Stimulated activated CD4-positive, alpha-beta T cell treated with anti-CD3 and anti-CD28 coated beads, Interleukin-12 subunit alpha, Interleukin-12 subunit beta, amount 100 ng/mL, for 4 hours (primary cell): ENCODE data around the gene SIM1.
"Not testable (repeated sequence)": the region's sequence is repeated elsewhere in the genome, so short reads cannot be mapped to it uniquely, and the experiment has no call there.

Source experiments
- DNase-seq: peaks from one replicate; pipeline ENCODE4 v3.0.0-alpha.2; 2020

The SIM1 gene

DNA sequence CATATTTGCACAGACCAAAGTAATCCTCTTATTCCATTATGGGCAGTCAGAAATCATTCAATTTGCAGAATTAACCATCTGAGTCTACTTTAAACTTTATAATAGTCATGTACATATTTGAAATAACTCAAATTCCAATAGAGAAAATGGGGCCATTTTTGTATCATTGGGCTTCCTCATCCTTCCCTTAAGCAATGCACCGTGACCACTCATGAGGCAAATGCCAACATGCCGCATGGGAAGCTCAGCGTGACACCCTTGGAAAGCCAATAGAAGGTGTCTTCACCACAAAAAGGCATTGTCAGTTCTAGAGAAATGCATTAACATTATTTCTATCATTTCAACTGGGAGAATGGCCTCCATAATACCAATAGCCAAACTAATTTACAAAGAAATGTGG is 38.5 kb downstream of the SIM1 start:
- no peak for DNase-seq

DNA sequence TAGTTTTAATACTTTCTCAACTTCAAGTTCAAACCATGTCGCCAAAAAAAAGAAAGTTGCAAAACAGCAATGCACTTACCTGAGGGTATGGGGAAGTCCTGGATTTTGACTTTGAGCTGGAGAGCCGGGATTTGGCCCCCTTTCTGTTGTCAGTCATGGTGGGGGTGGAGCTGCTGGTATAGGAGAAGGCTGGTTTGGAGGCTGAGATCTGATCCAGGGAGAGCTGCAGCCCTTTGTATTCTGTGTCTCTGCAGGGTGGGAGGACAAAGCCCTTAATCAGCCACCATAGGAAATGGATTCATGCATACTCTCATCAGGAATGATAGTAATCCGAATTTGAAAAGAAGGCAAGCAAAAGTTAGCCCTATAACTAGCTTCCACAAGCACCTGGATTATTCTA is 44.0 kb downstream of the SIM1 start:
- DNase-seq = no peak

DNA sequence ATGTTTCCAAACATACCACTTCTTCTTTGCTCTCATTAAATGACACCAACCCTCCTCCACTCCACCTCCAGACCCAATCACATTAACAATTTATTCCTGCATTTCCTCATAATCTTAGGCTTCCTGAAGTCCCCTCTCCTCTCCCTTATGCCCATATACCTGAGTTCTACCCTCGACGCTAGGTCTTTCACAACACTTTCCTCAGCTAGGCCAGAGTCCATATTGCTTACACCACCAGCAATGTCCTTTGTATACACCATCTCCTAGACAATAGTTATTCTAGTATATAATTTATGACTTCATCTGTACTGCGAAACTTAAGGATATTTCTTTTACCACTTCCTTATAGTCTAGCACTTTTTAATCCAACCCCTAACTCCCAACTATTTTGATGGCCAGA is 47.7 kb downstream of the SIM1 start:
- DNase-seq = no peak

DNA sequence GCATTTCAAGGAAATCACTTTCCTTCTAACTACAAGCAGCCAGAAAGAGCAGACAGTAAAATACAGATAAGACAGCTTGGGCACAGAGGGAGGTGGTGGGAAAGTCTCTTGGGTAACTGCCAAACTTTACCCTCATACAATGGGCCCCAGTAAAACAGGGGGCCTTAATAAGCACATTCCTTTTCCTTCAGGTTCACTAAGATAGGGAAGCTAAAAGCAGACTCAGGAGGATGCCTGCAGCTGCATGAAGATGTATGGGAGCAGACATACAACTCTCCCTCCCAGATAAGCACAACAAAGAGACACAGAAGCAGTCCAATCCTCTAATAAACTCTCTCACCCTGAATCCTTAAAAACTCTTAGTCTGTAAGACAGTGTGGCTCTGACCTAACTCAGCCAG is 49.0 kb downstream of the SIM1 start:
- DNase-seq = no peak

DNA sequence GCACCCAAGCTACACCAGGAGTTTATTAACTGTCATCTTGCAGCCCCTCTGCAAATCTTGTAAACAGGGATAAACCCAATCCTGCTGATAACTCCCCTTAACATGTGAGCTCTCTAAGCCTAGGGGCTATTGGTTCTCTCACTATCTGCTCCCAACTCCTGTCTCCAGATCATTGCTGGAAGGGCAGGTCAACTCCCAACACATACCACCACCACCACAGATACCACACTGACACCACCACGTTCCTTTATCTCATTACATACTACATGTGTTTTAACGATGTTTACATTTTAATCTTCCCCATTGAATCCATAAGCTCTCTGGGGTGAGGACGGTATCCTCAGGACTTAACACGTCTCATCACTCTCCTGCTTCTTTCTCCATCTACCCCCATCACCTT is 51.8 kb downstream of the SIM1 start:
- DNase-seq = no peak

DNA sequence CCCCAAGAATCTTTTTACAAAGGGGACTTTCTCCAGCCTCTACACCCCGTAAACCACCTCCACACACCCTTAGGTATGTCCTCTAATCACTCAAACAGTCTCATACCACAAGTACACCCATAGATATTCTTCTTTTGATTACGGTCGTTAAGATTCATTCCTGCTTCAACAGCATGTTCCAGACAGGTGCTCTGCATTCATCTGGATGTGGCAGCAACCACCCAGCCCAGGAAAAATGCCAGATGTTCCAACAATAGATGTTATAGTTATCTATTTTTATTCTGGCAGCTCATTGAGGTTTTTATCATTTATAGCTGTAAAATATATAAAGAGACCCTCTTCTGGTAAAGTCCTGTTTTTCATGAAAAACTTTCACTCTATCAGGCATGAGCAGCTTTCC is 60.7 kb downstream of the SIM1 start:
- no peak for DNase-seq

DNA sequence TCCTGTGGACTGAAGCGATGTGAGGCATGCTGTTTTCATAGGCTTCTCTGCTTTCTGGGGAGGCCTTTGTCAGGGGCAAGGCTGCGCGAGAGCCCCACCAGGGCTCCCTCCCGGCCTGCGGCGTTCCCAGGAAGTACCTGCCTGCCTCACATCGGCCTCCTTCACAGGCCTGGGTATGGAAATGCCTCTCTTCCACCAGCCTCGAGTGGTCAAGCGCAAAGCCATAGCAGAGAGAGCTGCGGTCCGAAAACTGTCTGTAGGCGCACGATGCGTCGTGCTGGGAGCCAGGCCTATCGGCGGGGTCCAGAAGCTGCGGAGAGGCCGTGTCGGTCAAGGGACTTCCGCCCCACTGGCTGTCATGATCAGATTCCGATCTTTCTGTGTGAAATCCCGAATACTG is 71.2 kb downstream of the SIM1 start:
- no peak for DNase-seq

DNA sequence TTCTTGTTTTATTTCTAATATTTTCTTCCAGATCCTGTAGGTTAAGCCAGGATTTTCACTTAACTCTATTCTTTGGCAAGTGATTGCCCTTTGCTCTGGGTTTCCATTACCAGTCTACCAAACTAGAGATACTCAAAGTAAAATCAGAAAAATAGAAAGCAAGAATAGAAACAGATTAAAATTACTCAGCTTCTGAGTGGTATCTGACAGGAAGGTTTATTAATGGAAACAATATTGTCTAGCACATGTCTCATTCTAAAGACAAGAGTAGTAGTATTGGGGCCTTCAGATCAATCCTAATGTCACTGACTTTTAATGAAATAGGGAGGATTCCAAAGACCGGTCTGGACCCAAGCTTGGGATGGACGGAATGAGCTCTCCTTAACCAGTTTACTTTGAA is 72.3 kb downstream of the SIM1 start:
- DNase-seq = no peak

DNA sequence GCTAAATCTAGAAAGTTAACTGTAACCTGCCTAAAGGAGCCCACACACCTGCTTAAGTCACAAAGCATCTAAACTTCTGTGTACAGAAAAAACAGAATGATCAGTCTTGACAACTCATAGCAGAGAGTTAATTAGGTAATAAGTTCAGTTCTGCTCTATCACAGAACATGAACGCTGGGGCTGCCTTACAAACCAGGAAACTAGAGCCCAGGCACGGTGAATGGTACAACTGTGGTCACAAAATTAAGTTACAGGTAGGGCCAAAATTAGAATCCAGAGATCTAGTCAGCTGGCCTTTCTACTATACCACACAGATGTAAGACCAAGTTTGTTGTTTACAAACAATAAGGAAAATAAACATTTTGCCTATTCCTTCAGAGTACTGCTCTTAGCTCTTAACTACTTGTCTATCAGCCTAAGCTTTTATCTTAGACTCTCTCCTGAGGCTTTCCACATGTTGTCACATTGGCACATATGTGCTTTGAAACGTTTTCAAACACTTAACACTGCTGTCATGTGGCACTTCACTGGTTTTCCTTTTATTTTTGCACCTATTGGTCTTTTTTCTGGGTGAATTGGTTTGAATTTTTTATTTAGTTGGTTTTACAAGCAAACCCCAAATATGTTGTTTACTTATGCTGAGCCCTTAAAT is 75.7 kb downstream of the SIM1 start:
- DNase-seq = no peak

DNA sequence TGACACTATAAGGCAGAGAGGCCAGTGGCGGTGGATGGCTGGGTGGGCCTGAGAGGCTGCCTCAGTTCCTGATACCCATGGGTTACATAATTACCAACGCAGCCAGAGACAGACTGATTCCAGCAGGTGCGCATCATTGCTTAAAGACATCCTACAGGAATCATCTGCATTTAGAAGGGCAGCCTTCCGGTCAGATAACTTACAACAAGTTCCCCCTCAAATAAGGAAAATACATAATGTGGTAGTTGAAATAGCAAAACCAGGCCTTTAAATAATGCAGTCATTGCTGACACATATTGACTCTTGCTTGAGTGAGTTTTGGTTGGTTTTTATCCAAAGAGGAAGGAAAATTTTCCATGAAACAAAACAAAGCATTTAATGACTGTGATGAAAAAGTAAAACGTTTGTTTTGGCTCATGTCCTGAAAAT is 81.9 kb downstream of the SIM1 start:
- DNase-seq = no peak

DNA sequence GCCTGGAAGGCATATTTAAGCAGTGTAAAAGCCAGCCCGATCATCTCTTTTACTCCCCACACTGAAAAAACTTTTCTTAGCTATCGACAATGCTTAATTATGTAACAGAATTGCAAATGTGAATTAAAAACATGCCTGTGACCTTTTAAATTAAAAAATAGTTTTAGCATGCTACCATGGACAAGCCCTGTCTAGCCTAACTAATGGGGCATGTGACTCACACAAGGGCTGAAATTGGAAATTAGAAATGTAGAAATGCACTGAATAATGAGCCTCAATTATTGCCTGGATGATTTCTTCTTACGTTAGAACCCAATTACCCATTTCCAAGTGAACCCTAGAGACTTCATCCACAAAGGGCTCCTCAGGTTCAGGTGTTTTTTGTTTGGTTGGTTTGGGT is 82.7 kb downstream of the SIM1 start:
- no peak for DNase-seq

DNA sequence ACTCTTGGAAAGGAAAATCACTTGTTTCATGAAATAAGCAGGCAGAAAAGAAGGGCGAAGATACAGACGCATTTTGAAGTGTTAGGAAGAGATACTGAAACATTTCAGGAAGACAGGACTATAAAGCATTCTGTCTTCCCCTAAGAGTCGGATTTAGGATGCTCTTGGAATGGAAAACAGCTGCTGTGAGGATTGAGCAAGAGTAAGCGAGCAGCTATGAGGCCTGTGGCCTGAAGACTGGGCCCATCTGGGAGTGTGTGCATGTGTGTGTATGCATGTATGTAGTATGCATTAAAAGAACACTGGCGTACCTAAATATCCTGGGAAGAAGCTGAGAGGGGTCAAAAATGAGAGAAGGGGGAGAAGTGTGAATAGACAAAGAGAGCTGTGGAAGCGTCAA is 83.6 kb downstream of the SIM1 start:
- DNase-seq = no peak

DNA sequence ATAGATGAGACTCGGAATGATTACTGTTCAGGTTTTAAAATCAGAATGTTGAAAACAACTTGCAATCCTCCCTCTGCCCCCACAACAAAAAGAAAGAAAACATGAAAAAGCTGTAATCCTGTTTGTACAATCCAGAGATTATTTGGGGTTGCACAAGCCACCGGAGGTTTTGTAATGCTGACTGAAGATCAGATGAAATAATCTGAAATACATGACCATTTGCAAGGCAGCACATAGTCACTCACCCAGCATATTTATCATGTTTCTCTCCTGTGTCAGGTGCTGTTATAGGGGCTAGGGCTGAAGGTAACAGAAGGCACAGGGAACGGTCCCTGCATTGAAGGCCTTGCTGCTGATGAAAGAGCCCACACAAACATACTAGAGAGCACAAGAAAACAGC is 85.3 kb downstream of the SIM1 start:
- DNase-seq = no peak

DNA sequence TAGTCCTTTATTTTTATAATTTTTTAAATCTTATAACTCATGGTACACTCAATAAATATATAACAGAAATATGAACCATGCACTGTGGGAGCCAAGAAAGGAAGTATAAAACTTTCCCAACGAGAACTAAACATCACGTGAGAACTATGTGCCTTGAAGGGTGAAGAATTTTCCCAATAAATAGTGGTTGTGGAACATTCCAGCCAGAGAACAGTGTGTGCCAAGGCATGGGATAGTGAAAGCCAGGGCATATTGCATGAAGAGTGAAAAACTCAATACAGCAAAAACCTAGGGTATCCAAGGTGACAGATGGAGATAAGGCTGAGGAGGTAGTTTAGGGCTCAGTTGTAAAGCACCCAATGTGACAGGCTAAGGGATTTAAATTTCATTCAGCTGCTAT is 86.1 kb downstream of the SIM1 start:
- DNase-seq = no peak

DNA sequence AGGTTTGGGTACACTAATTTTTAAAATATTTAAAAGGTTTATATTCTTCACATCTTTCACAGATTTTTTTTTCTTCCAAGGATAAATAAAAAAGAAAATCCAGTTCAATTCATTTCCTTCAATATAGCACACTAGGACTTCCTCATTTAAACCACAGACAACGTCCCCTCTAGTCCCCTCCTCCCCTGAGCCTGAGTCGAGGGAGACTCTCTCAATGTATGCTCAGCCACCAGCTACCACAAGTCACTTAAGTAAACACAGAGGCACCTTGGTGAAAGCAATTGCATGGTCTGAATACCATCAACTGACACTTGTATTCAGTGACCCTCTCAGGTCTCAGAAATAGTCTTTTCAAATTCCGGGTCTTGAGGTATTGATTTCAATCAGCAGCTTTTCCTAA is 88.6 kb downstream of the SIM1 start:
- DNase-seq = no peak

DNA sequence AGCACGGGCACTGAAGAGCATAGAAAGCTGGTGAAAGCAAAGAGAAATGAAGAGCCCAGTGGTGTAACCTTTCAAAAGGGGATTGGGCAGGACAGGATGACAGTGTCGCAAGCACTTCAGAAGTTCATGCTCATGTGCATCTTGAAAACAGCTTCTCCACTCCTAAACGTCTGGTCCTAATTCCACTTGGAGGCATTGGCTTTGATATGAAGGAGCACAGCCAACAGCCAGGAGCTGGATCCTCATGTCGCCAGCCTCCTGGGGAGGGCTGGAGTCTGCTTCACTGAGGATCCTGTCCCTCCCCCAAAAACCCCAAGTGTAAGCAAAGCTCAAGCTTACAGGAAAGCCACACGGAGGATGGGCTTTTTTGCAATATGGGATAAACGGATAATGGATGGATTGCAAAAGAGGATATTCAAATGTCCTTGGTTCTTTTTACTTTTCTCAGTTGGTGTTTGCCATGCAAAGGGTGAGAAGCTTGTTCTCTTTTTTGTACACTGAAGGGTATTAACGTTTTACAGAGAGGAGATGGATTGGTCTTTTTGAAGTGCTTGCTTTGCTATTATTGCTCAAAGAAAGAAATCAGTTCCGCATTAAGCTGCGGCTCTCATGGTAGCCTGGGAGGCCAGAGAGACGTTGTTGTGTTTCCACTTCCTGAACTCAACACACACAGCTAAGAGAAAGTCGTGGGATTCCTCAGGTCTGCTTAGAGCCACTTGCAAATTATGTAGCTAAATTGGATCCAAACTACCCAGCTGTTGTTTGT is 92.2 kb downstream of the SIM1 start:
- DNase-seq = no peak

DNA sequence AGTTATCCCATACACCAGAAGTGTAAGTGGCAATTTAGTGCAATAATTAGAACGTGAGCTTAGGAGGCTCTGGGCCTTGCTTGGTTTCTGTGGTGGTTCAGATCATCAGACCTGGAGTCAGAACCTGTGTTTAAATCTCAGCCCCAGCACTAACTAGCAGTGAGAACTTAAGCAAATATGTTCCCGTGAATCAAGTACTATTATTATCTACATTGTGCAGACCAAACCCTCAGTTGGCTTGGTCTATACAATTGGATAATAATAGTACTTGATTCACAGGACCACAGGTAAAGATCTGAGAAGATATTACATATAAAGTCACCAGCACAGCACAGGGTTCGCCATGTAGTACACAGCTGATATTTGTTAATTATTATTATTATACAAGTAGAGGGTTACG is 93.1 kb downstream of the SIM1 start:
- DNase-seq = no peak

DNA sequence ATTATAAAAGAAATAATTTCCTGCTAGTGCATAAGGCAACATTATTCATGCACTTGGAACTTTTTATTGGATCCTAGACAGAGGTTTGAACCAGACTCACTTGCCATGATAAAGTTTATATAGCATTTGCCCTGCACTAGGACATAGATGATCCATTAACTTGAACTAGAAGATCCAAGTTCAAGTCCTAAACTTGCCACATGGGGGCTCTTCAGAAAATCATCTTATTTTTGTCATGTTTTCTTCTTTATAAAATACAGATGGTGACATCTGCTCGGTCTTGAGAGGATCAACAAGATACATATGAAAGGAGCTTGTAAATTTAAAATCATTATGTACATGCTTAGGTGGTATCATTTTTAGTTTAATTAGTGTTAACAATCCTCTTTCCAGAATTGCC is 94.5 kb downstream of the SIM1 start:
- no peak for DNase-seq

DNA sequence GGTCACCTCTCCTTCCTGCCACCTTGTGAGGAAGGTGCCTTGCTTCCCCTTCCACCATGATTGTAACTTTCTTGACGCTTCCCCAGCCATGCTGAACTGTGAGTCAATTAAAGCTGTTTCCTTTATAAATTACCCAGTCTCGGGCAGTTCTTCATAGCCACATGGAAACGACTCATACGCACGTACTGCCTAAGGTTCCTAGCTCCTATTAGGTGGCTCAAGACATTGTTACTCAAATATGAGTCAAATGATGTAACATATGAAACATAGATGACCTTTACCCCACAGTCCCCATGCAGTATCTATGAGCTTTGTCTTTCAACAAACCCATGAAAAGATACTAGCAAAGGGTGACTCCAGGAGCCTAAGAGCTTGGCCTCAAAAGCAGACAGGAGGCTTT is 98.3 kb downstream of the SIM1 start:
- DNase-seq = no peak

DNA sequence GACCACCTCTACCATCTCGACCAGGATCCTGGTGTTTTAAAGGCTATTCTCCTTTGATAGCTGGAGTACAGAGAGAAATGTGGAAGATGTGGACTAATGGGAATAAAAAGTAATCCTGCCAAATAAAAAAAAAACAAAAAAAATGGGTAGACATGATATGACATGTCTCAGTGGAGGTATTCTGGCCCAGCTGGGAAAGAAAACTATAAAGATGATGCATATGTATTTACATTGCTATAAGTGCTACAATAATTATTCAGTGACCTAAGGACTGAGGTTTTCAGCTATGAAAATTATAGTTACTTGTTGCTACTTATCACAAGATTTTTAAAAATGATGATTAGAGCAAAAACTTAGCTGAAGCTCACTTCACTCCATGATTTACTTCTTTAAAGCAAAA is 101.1 kb downstream of the SIM1 start:
- DNase-seq = no peak

DNA sequence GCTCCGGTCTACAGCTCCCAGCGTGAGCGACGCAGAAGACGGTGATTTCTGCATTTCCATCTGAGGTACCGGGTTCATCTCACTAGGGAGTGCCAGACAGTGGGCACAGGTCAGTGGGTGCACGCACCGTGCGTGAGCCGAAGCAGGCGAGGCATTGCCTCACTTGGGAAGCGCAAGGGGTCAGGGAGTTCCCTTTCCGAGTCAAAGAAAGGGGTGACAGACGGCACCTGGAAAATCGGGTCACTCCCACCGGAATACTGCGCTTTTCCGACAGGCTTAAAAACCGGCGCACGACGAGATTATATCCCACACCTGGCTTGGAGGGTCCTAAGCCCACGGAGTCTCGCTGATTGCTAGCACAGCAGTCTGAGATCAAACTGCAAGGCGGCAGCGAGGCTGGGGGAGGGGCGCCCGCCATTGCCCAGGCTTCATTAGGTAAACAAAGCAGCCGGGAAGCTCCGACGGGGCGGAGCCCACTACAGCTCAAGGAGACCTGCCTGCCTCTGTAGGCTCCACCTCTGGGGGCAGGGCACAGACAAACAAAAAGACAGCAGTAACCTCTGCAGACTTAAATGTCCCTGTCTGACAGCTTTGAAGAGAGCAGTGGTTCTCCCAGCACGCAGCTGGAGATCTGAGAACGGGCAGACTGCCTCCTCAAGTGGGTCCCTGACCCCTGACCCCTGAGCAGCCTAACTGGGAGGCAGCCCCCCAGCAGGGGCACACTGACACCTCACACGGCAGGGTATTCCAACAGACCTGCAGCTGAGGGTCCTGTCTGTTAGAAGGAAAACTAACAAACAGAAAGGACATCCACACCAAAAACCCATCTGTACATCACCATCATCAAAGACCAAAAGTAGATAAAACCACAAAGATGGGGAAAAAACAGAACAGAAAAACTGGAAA is 109.7 kb downstream of the SIM1 start:
- DNase-seq = not testable (repeated sequence)

DNA sequence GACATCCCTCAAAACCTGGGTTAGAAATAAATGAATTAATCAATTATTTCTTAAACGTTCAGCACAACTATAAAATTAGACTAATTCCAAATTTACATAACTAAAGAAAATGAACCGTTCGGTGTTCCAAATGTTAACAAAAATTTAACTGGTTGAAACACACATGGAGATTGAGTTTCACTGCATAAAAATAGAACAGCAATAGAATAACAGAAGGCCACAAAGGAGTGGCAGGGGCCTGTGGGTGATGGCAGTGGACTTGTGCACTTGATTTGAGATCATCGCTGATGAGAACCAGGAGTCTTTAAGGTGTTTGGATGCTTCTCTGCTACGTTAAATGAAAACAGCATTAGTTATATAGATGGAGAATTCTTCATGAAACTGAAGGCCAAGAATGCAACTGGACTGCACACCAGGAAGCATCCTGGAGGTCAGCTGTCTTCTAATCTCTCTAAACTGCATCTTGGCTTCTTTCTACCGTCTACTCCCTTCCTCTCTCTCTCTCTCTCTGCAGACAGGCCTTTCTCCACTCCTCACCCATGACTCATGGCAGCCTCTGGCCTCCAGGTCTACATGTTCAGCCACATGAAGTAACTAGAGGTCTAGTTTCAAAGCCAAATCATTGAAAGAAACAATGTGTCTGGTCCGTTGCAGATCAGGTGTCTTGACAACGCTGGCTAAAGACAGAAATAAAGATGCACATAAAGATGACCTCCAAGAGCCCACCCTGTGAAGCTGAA is 111.3 kb downstream of the SIM1 start:
- no peak for DNase-seq

DNA sequence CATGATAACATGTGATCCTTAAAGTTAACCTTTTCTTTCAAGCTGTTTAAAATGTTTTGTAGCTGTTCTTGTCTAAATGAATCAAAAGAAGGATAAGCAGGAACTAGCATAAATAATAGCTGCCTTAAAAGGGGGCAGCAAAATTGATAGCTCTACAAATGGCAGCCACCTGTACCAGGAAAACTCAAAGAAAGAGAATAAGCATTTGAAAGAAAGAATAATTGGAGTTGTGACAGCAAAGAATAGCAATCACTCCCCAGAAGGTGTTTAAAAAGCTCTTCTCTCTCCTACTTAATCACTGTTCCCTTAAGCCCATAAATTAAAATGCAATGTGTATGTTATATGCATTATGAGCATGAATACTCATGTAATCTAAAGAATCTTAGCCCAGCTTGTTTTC is 114.6 kb downstream of the SIM1 start:
- DNase-seq = no peak
